ENCODE results near the gene SAMD14.

- TF ChIP-seq POLR2A (IDR thresholded peaks at IDR 0.05; ENCODE audit: low read length), result no peak
- TF ChIP-seq GATA1 (IDR thresholded peaks at IDR 0.05; ENCODE audit: low read depth, low read length), result no peak
Measured at GRCh38 chr17:50145532-50146229, 15.7 kb upstream of the SAMD14 start.
